Bone marrow (tissue), 2 donors: ENCODE data around the gene NLGN2.
A peak's percentile ranks its signal among the peaks of the same experiment; 100 is the strongest.

Experiments used
- DNase-seq, 2 donors: peaks; one replicate each; lab custom pipeline; 2025; lab: John Stamatoyannopoulos, UW

Gene NLGN2

DNA sequence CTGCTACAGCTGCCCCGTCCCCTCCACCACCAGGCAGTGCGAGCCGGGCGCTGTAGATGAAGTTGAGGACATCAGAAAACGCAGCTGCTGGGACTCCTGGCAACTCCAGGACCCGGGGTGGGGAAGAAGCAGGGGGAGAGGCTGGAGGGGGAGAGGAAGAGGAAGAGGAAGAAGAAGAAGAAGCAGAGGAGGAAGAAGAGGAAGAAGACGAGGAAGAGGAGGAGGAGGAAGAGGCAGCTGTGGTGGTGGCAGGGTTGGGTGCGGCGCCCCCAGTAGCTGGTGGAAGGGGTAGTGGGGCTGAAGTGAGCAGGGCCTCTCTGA is 58.6 kb downstream of the NLGN2 start:
- no peak for DNase-seq

- peak in 1 of 2 donors; percentile 26 for DNase-seq
Observed at GRCh38 chr17:7466639-7467341, 59.1 kb downstream of the NLGN2 start.

- DNase-seq: no peak
Observed at GRCh38 chr17:7467498-7467897, 59.9 kb downstream of the NLGN2 start.

- no peak for DNase-seq
Observed at GRCh38 chr17:7468290-7468689, 60.6 kb downstream of the NLGN2 start.

GRCh38 chr17:7468804-7469389 is 61.3 kb downstream of the NLGN2 start:
- no peak for DNase-seq
